Stimulated activated naive CD4-positive, alpha-beta T cell treated with Interleukin-2 at 50 U/mL for 16 hours (primary cell): Measurements from ENCODE around the gene COX14.
"Not testable (repeated sequence)": the region's sequence is repeated elsewhere in the genome, so short reads cannot be mapped to it uniquely, and the experiment has no call there.

Experiments
- DNase-seq: peaks from one replicate; lab custom pipeline; 2025; lab: John Stamatoyannopoulos, UW

COX14 gene

DNA sequence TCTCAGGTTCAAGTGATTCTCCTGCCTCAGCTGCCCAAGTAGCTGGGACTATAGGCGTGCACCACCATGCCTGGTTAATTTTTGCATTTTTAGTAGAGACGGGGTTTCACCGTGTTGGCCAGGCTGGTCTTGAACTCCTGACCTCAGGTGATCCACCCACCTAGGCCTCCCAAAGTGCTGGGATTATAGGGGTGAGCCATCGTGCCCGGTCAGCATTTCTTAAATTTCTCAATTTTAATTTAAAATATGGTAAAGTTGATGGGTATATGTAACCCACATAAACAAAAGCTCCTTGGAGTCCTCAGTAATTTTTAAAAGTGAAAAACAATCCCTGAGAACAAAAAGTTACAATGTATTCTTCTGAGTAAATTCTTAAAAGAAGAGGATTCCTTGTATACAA is 42.9 kb downstream of the COX14 start:
- not testable (repeated sequence) for DNase-seq

DNA sequence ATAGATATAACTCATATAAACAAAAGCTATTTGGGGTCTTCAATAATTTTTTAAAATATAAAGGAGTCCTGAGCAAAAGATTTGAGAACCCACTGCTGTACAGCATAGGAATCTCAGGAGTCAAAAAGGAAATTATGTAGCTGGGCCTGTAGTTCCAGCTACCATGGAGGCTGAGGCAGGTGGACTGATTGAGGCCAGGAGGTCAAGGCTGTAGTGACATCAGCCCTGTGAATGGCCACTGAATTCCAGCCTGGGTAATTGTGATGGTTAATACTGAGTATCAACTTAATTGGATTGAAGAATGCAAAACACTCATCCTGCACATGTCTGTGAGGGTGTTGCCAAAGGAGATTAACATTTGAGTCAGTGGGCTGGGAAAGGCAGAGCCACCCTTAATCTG is 44.6 kb downstream of the COX14 start:
- DNase-seq: no peak

- DNase-seq: no peak
Measured at GRCh38 chr12:50157259-50157658, 45.2 kb downstream of the COX14 start.

DNA sequence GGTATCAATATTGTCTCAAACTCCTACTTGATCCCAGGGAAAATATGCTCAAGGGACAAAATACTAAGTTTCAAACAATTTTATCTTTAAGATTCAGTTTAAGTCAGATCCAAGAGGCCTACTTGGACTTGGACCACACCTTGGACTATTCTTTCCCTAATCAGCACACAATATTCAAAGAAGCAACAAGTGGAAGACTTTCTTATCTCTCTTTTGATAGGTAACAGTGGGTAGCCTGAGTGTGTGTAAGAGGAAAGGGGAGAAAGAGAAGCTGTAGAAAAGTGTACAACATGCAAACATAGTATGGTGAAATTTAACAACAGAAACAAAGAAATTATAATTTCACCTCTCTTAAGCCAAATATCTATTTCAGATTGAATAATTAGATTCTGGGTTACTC is 48.6 kb downstream of the COX14 start:
- DNase-seq: no peak

GRCh38 chr12:50162230-50162629 is 50.2 kb downstream of the COX14 start:
- no peak for DNase-seq

DNA sequence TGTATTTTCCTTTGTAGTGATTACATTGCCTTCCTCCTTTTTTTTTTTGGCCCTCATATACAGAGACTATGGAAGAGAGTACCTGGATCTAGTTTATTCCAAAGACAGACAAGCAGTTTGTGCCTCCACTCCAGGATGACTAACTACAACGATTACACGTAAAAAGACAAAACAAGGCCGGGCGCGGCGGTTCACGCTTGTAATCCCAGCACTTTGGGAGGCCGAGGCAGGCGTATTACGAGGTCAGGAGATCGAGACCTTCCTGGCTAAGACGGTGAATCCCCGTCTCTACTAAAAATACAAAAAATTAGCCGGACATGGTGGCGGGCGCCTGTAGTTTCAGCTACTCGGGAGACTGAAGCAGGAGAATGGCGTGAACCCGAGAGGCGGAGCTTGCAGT is 52.9 kb downstream of the COX14 start:
- no peak for DNase-seq

DNA sequence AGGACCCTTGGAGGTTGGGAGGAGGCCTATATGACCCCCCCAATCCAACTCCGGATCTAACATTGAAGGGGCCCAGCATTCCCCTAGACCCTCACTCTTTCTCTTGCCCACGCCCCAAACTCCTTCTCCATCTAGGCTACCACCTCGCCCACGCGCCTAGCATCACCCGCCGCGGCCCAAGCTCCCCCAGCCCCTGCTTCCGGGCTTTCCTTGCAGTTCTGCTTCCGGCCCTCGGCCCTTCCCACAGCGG is 54.7 kb downstream of the COX14 start:
- peak; percentile 55 for DNase-seq

- DNase-seq: peak; percentile 98
Measured at GRCh38 chr12:50167049-50167828, 55.2 kb downstream of the COX14 start, which contains the start of gene CERS5. TSS of gene CERS5 (minus strand) at chr12:50167369. CDS start at chr12:50167297, 72 bp downstream.
